SK-N-SH (cell line): ENCODE results near the gene BAIAP2L1. TPM values are rescaled to one million over a fixed set of nuclear protein-coding genes. Genes with fewer than 3 reads are reported as not detected.

ENCODE experiments used
- CTCF ChIA-PET: fragments of 300-600, 350-600 bp; formaldehyde crosslinking; extraction: SDS; loops from one replicate; lab custom pipeline; 2021; lab: Yijun Ruan, JAX
- POLR2A ChIA-PET: fragments of 350-600 bp; sonication (Branson Sonifier 250); formaldehyde crosslinking; extraction: SDS; loops from one replicate; lab custom pipeline; 2020; ENCODE audit warnings: antibody characterized with exemption, inconsistent platforms; lab: Yijun Ruan, JAX
- DNase-seq: peaks from one replicate; pipeline ENCODE4 v3.0.0; 2012
- H2AFZ ChIP-seq: fragments of 200-600 bp; sonication (generic); 2 replicates; pipeline ENCODE4 v1.8.1; 2016; ENCODE audit warnings: antibody characterized with exemption, mild to moderate bottlenecking, low read depth
- H3F3A ChIP-seq: fragments of 200-600 bp; sonication (generic); replicated peaks from 2 replicates; pipeline ENCODE3; 2016; ENCODE audit warnings: antibody characterized with exemption, mild to moderate bottlenecking; ENCODE audit not compliant: insufficient read depth
- H3K27ac ChIP-seq, 2 experiments: fragments of 200-500 bp in 1 of 2; fragments of 200-600 bp in 1 of 2; sonication (Bioruptor generic) in 1 of 2; sonication (generic), shearing (Covaris generic) in 1 of 2; 2 replicates each; pipeline versions ENCODE4 v1.5.1 to v1.6.1; 2014 to 2016; ENCODE audit warnings: low read depth in 2 of 2, inconsistent platforms in 1 of 2, low read length in 1 of 2, mild to moderate bottlenecking in 1 of 2, mixed read lengths in 1 of 2
- H3K27me3 ChIP-seq: fragments of 200-600 bp; sonication (generic), shearing (Covaris generic); 2 replicates; pipeline ENCODE4 v1.6.1; 2016; ENCODE audit warnings: mixed run types; ENCODE audit not compliant: insufficient read depth
- H3K36me3 ChIP-seq, 2 experiments: fragments of 200-500 bp in 1 of 2; fragments of 200-600 bp in 1 of 2; sonication (Bioruptor generic) in 1 of 2; sonication (generic) in 1 of 2; replicated peaks in 1 of 2; 2 replicates each; pipeline versions ENCODE3 to v1.5.1; 2014 to 2016; ENCODE audit warnings: low read length in 1 of 2, mild to moderate bottlenecking in 1 of 2; ENCODE audit not compliant: insufficient read depth in 2 of 2, control insufficient read depth in 1 of 2
- H3K4me1 ChIP-seq, 2 experiments: fragments of 200-500 bp in 1 of 2; fragments of 200-600 bp in 1 of 2; sonication (Bioruptor generic) in 1 of 2; sonication (generic), shearing (Covaris generic) in 1 of 2; 2 replicates each; pipeline versions ENCODE4 v1.5.1 to v1.6.1; 2014 to 2016; ENCODE audit warnings: low read depth in 1 of 2, low read length in 1 of 2, mixed run types in 1 of 2; ENCODE audit not compliant: insufficient read depth in 2 of 2, control insufficient read depth in 1 of 2
- H3K4me2 ChIP-seq: fragments of 200-600 bp; sonication (generic), shearing (Covaris generic); 2 replicates; pipeline ENCODE4 v1.6.1; 2017; ENCODE audit warnings: mixed run types
- H3K4me3 ChIP-seq, 2 experiments: fragments of 200-500 bp in 1 of 2; fragments of 200-600 bp in 1 of 2; sonication (Bioruptor generic) in 1 of 2; sonication (generic), shearing (Covaris generic) in 1 of 2; 2 replicates each; pipeline versions ENCODE4 v1.5.1 to v1.8.1; 2014 to 2016; ENCODE audit warnings: low read depth in 2 of 2, inconsistent platforms in 1 of 2, low read length in 1 of 2, mild to moderate bottlenecking in 1 of 2, mixed read lengths in 1 of 2, moderate library complexity in 1 of 2
- H3K79me2 ChIP-seq: fragments of 200-600 bp; sonication (generic); 2 replicates; pipeline ENCODE4 v1.8.1; 2017; ENCODE audit warnings: mild to moderate bottlenecking; ENCODE audit not compliant: insufficient read depth
- H3K9ac ChIP-seq: fragments of 200-600 bp; sonication (generic); 2 replicates; pipeline ENCODE4 v1.6.1; 2017; ENCODE audit warnings: mixed run types
- H3K9me2 ChIP-seq: fragments of 200-600 bp; sonication (generic); 2 replicates; pipeline ENCODE4 v1.6.1; 2017; ENCODE audit warnings: mixed run types
- H3K9me3 ChIP-seq: fragments of 200-600 bp; sonication (generic); 2 replicates; pipeline ENCODE4 v1.6.1; 2017; ENCODE audit warnings: mixed run types, mild to moderate bottlenecking, moderate library complexity
- H4K20me1 ChIP-seq: fragments of 200-600 bp; sonication (generic); 2 replicates; pipeline ENCODE4 v1.6.1; 2017; ENCODE audit warnings: mild to moderate bottlenecking, mixed run types; ENCODE audit not compliant: insufficient read depth
- ELF1 ChIP-seq: IDR thresholded peaks from 2 replicates; pipeline ENCODE4 v1.4.0; 2012
- FOSL2 ChIP-seq: IDR thresholded peaks from 2 replicates; pipeline ENCODE4 v1.4.0; 2012; ENCODE audit warnings: low read depth, mild to moderate bottlenecking, moderate library complexity, borderline replicate concordance
- POLR2AphosphoS5 ChIP-seq: IDR thresholded peaks from 2 replicates; pipeline ENCODE4 v1.6.1; 2012; ENCODE audit warnings: low read depth, low read length
- RAD21 ChIP-seq: IDR thresholded peaks from 2 replicates; pipeline ENCODE4 v1.6.1; 2012; ENCODE audit warnings: mild to moderate bottlenecking, low read length
- TAF1 ChIP-seq: IDR thresholded peaks from 2 replicates; pipeline ENCODE4 v1.6.1; 2012; ENCODE audit warnings: low read depth, mild to moderate bottlenecking, low read length, moderate library complexity, borderline replicate concordance
- TEAD4 ChIP-seq: IDR thresholded peaks from 2 replicates; pipeline ENCODE4 v1.4.0; 2012; ENCODE audit warnings: mild to moderate bottlenecking, borderline replicate concordance; ENCODE audit not compliant: insufficient read depth
- YY1 ChIP-seq: IDR thresholded peaks from 2 replicates; pipeline ENCODE4 v1.4.0; 2012; ENCODE audit warnings: low read depth, mild to moderate bottlenecking
- WGBS: methylation state at CpG from one replicate; pipeline ENCODE4 v1.1.6; 2017; ENCODE audit warnings: low lambda C conversion rate; 5-methylcytosine and 5-hydroxymethylcytosine counted together
- polyA plus RNA-seq, 3 experiments: library from polyadenylated mRNA; depleted of rRNA; stranded (reverse); fragments of >200 nt; gene quantifications; 2 replicates each; pipeline ENCODE4 v1.2.3, GENCODE V29; 2012
- TF ChIP-seq, protein P1 (sequence below): fragments of 150-350 bp; IDR thresholded peaks from 2 replicates; pipeline ENCODE4 v1.6.1; 2017; ENCODE audit warnings: antibody characterized with exemption, low read length, low read depth, borderline replicate concordance
- TF ChIP-seq, protein P2 (sequence below): IDR thresholded peaks from 2 replicates; pipeline ENCODE4 v1.6.1; 2012; ENCODE audit warnings: mild to moderate bottlenecking, low read depth, low read length, moderate library complexity
- TF ChIP-seq, protein P3 (sequence below): fragments of 150-350 bp; IDR thresholded peaks from 2 replicates; pipeline ENCODE4 v1.6.1; 2016; ENCODE audit warnings: mild to moderate bottlenecking, low read depth, low read length

The BAIAP2L1 gene
- polyA plus RNA-seq, 1 of the 3 experiments (the other 2 are of a cell fraction) = 8.8 TPM

DNA sequence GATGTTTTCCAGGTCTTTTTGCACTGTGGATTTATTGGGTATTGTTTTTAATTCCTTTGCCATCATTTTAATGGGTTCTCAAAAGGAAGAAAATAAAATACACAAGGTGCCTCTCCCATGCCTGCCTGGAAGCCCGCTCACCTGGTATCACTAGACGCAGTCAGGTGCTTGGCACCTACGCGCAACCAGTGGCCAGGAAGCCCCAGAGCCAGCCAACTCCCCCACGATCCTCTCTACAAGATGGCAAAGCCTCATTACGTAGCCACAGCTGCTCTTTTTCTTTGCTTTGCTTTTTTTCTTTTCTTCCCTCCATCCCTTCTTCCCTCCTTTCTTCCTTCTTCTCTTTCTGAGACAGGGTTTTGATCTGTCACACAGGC lies 34.3 kb downstream of the BAIAP2L1 start:
- Histone ChIP-seq H3K4me1 (no peaks in the 10 kb centered on the region), H3F3A (peaks cover 6% of the 10 kb centered on the region), H3K27me3 (no peaks in the 10 kb centered on the region), H3K27ac (no peak overlapping the region), H3K9ac (no peak overlapping the region), H3K9me3 (no peaks in the 10 kb centered on the region), H3K79me2 (no peaks in the 10 kb centered on the region), H3K4me2 (no peak overlapping the region), H3K9me2 (no peaks in the 10 kb centered on the region), H3K36me3 (no peaks in the 10 kb centered on the region), H4K20me1 (no peaks in the 10 kb centered on the region), H2AFZ (no peak overlapping the region), H3K4me3 (no peak overlapping the region)
- TF ChIP-seq FOSL2 (no peak), YY1 (no peak), ELF1 (no peak), TEAD4 (no peak), TAF1 (no peak), RAD21 (no peak)
- TF ChIP-seq, protein P1, sequence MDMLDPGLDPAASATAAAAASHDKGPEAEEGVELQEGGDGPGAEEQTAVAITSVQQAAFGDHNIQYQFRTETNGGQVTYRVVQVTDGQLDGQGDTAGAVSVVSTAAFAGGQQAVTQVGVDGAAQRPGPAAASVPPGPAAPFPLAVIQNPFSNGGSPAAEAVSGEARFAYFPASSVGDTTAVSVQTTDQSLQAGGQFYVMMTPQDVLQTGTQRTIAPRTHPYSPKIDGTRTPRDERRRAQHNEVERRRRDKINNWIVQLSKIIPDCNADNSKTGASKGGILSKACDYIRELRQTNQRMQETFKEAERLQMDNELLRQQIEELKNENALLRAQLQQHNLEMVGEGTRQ = no peak
- TF ChIP-seq, protein P2, sequence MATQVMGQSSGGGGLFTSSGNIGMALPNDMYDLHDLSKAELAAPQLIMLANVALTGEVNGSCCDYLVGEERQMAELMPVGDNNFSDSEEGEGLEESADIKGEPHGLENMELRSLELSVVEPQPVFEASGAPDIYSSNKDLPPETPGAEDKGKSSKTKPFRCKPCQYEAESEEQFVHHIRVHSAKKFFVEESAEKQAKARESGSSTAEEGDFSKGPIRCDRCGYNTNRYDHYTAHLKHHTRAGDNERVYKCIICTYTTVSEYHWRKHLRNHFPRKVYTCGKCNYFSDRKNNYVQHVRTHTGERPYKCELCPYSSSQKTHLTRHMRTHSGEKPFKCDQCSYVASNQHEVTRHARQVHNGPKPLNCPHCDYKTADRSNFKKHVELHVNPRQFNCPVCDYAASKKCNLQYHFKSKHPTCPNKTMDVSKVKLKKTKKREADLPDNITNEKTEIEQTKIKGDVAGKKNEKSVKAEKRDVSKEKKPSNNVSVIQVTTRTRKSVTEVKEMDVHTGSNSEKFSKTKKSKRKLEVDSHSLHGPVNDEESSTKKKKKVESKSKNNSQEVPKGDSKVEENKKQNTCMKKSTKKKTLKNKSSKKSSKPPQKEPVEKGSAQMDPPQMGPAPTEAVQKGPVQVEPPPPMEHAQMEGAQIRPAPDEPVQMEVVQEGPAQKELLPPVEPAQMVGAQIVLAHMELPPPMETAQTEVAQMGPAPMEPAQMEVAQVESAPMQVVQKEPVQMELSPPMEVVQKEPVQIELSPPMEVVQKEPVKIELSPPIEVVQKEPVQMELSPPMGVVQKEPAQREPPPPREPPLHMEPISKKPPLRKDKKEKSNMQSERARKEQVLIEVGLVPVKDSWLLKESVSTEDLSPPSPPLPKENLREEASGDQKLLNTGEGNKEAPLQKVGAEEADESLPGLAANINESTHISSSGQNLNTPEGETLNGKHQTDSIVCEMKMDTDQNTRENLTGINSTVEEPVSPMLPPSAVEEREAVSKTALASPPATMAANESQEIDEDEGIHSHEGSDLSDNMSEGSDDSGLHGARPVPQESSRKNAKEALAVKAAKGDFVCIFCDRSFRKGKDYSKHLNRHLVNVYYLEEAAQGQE = no peak
- TF ChIP-seq, protein P3, sequence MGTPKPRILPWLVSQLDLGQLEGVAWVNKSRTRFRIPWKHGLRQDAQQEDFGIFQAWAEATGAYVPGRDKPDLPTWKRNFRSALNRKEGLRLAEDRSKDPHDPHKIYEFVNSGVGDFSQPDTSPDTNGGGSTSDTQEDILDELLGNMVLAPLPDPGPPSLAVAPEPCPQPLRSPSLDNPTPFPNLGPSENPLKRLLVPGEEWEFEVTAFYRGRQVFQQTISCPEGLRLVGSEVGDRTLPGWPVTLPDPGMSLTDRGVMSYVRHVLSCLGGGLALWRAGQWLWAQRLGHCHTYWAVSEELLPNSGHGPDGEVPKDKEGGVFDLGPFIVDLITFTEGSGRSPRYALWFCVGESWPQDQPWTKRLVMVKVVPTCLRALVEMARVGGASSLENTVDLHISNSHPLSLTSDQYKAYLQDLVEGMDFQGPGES = no peak
- 93% methylated on average over 6 of the region's 6 CpGs for whole genome bisulfite sequencing
- CTCF ChIA-PET = interaction anchor here (1.0 to 2.1 kb wide), 2 partner anchors 8 to 35 kb away, joined by 3 to 6 read pairs; no protein-coding TSS in a partner anchor
- DNase-seq = no peak
- POLR2A ChIA-PET = no interaction called here

DNA sequence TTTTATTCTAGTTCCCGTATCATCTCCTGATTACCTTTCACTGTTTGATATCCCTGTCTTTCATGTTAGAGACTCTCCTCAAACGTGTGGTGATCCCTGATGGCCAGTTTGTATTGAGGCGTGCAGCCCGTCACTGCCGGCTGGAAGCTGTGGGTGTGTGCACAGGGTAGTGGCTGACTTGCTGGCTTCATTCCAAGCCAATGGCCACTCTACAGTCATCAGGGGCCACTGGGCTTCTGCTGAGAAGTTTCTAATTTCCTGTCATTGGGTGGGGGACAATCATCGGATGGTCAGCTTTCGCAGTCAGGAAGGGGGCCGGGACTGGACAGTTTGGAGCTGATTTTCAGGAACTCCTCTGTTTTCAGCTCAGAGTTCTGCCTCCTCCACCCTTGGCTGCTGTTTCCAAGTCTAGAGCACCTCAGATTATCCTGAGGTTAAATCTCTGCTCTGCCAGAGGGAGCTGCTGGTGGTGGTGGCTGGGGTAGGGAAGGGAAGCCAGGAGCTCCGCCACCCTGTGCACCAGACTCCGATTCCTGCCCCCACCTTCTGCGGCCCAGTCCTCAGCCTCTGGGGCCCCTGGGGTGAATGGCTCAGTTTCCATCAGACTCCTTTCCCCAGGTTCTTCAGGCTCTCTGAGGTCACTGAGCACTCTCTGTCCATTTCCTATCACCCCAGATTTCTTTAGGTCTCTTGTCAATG lies 34.9 kb downstream of the BAIAP2L1 start:
- POLR2A ChIA-PET = no interaction called here
- H3K27ac ChIP-seq = no peak overlapping the region
- H3K27me3 ChIP-seq = no peaks in the 10 kb centered on the region
- H4K20me1 ChIP-seq = no peaks in the 10 kb centered on the region
- H3K36me3 ChIP-seq = no peaks in the 10 kb centered on the region
- no peak overlapping the region for H3K9ac ChIP-seq
- no peaks in the 10 kb centered on the region for H3K9me3 ChIP-seq
- no peaks in the 10 kb centered on the region for H3K79me2 ChIP-seq
- no peak for DNase-seq
- no peaks in the 10 kb centered on the region for H3K9me2 ChIP-seq
- TF ChIP-seq POLR2AphosphoS5 = no peak
- TF ChIP-seq, all 33 proteins: peak for 0
- no peaks in the 10 kb centered on the region for H3K4me1 ChIP-seq
- H3K4me2 ChIP-seq = no peak overlapping the region
- CTCF ChIA-PET = interaction anchor here (0.5 to 2.1 kb wide), 3 partner anchors 9 to 859 kb away, joined by 3 to 6 read pairs (median 3); no protein-coding TSS in a partner anchor
- H2AFZ ChIP-seq = no peak overlapping the region
- no peak overlapping the region for H3K4me3 ChIP-seq
- 93% methylated on average over 11 of the region's 11 CpGs for WGBS
- H3F3A ChIP-seq = peaks cover 6% of the 10 kb centered on the region
